HEK293 (cell line): ENCODE data around the gene PSMC4.

Experiments
- CTCF ChIA-PET: fragments of 350-600 bp; formaldehyde crosslinking; extraction: SDS; loops from one replicate; lab custom pipeline; 2021; ENCODE audit warnings: antibody characterized with exemption; lab: Yijun Ruan, JAX
- POLR2A ChIA-PET: fragments of 300-600 bp; formaldehyde crosslinking; extraction: SDS; loops from one replicate; lab custom pipeline; 2020; ENCODE audit warnings: antibody characterized with exemption, inconsistent platforms; lab: Yijun Ruan, JAX
- H3K27ac ChIP-seq: fragments of 200-500 bp; sonication (Bioruptor generic); 2 replicates; pipeline ENCODE4 v1.5.1; 2014; ENCODE audit warnings: low read depth, low read length, control low read depth, inconsistent platforms; ENCODE audit errors: extremely low read depth
- H3K36me3 ChIP-seq, 2 experiments: fragments of 200-500 bp in 1 of 2; sonication (Bioruptor generic) in 1 of 2; 1 replicate in 1 of 2; 2 replicates in 1 of 2; pipeline ENCODE4 v1.5.1; 2014 to 2017; ENCODE audit warnings: inconsistent platforms in 2 of 2, low read length in 2 of 2; ENCODE audit not compliant: control insufficient read depth in 2 of 2, insufficient read depth in 1 of 2
- H3K4me1 ChIP-seq: fragments of 200-500 bp; sonication (Bioruptor generic); 2 replicates; pipeline ENCODE4 v1.5.1; 2014; ENCODE audit warnings: mild to moderate bottlenecking, low read length, inconsistent platforms; ENCODE audit not compliant: control insufficient read depth, insufficient read depth
- H3K4me3 ChIP-seq: 2 replicates; pipeline ENCODE4 v1.5.1; 2011; ENCODE audit warnings: low read depth, mild to moderate bottlenecking, control low read depth, low read length, moderate library complexity
- H3K9me3 ChIP-seq: fragments of 200-500 bp; sonication (Bioruptor generic); 2 replicates; pipeline ENCODE4 v1.5.1; 2014; ENCODE audit warnings: low read depth, low read length, inconsistent platforms; ENCODE audit not compliant: control insufficient read depth, insufficient read depth
- BCL11A ChIP-seq: fragments of 450-650 bp; formaldehyde crosslinking; IDR thresholded peaks from 2 replicates; pipeline ENCODE4 v1.5.1; 2016; ENCODE audit warnings: low read depth, missing biosample characterization, missing genetic modification characterization
- SCRT1 ChIP-seq: fragments of 450-650 bp; formaldehyde crosslinking; IDR thresholded peaks from 2 replicates; pipeline ENCODE4 v1.5.1; 2016; ENCODE audit warnings: missing biosample characterization, missing genetic modification characterization, borderline replicate concordance
- SETDB1 ChIP-seq: IDR thresholded peaks from one replicate; pipeline ENCODE4 v1.6.1; 2017; ENCODE audit warnings: mild to moderate bottlenecking, low read length, moderate library complexity, mixed read lengths; ENCODE audit not compliant: insufficient read length
- WT1 ChIP-seq: fragments of 450-650 bp; formaldehyde crosslinking; IDR thresholded peaks from 2 replicates; pipeline ENCODE4 v1.5.1; 2016; ENCODE audit warnings: missing biosample characterization, missing genetic modification characterization
- ZFP69B ChIP-seq: fragments of 450-650 bp; formaldehyde crosslinking; IDR thresholded peaks from 2 replicates; pipeline ENCODE4 v1.5.1; 2016; ENCODE audit warnings: missing biosample characterization, missing genetic modification characterization
- ZNF121 ChIP-seq: fragments of 450-650 bp; formaldehyde crosslinking; IDR thresholded peaks from 2 replicates; pipeline ENCODE4 v1.5.1; 2016; ENCODE audit warnings: missing biosample characterization, missing genetic modification characterization
- ZNF157 ChIP-seq: fragments of 450-650 bp; formaldehyde crosslinking; IDR thresholded peaks from 2 replicates; pipeline ENCODE4 v1.5.1; 2016; ENCODE audit warnings: missing biosample characterization, missing genetic modification characterization
- ZNF510 ChIP-seq: fragments of 450-650 bp; formaldehyde crosslinking; IDR thresholded peaks from 2 replicates; pipeline ENCODE4 v1.5.1; 2018; ENCODE audit warnings: mild to moderate bottlenecking, missing genetic modification characterization, missing biosample characterization; ENCODE audit not compliant: insufficient replicate concordance
- ZNF530 ChIP-seq: fragments of 450-650 bp; formaldehyde crosslinking; IDR thresholded peaks from 2 replicates; pipeline ENCODE4 v1.5.1; 2016; ENCODE audit warnings: low read depth, missing biosample characterization, missing genetic modification characterization
- ZNF654 ChIP-seq: fragments of 450-650 bp; formaldehyde crosslinking; IDR thresholded peaks from 2 replicates; pipeline ENCODE4 v1.5.1; 2016; ENCODE audit warnings: low read depth, missing biosample characterization, missing genetic modification characterization
- ZNF670 ChIP-seq: fragments of 450-650 bp; formaldehyde crosslinking; IDR thresholded peaks from 2 replicates; pipeline ENCODE4 v1.5.1; 2016; ENCODE audit warnings: missing biosample characterization, missing genetic modification characterization, low read depth
- ZNF830 ChIP-seq: fragments of 450-650 bp; IDR thresholded peaks from 2 replicates; pipeline ENCODE4 v1.5.0; 2018; ENCODE audit warnings: missing biosample characterization, missing genetic modification characterization, low read depth, mild to moderate bottlenecking, moderate library complexity
- TF ChIP-seq, protein P1 (sequence below): fragments of 450-650 bp; formaldehyde crosslinking; IDR thresholded peaks from 2 replicates; pipeline ENCODE4 v1.5.1; 2016; ENCODE audit warnings: missing biosample characterization, missing genetic modification characterization
- TF ChIP-seq, protein P2 (sequence below): fragments of 450-650 bp; formaldehyde crosslinking; IDR thresholded peaks from 2 replicates; pipeline ENCODE4 v1.5.1; 2016; ENCODE audit warnings: missing biosample characterization, missing genetic modification characterization

The PSMC4 gene

DNA sequence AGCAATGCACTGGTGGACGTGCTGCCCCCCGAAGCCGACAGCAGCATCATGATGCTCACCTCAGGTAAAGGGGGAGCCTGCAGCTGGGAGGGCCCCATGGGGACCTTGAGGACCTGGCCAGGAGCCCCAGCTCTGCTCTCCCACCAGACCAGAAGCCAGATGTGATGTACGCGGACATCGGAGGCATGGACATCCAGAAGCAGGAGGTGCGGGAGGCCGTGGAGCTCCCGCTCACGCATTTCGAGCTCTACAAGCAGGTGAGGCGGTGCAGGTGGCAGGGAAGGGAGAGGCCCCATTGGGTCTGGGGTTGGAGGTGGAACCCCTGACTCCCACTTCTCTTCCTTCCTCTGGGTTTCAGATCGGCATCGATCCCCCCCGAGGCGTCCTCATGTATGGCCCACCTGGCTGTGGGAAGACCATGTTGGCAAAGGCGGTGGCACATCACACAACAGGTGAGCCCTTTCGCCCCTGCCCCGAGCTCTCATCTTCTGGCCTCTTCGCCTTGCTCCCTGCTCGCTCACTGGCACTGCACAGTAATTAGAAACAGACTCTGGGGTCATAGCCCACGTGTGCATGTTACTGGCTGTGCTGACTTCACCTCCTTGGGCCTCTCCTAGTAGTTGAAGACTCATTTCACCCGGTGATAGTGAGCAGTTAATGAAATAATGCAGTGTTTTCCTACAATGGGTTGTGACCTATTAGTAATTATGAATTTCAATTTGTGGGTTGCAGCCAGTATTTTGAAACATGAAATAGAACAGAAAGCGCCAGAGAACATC is 3.6 kb downstream of the PSMC4 start (continued):
- TF ChIP-seq, protein P1, sequence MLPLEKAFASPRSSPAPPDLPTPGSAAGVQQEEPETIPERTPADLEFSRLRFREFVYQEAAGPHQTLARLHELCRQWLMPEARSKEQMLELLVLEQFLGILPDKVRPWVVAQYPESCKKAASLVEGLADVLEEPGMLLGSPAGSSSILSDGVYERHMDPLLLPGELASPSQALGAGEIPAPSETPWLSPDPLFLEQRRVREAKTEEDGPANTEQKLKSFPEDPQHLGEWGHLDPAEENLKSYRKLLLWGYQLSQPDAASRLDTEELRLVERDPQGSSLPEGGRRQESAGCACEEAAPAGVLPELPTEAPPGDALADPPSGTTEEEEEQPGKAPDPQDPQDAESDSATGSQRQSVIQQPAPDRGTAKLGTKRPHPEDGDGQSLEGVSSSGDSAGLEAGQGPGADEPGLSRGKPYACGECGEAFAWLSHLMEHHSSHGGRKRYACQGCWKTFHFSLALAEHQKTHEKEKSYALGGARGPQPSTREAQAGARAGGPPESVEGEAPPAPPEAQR (tag by site-specific recombination): no peak
- TF ChIP-seq, all 188 proteins: peak for 0

DNA sequence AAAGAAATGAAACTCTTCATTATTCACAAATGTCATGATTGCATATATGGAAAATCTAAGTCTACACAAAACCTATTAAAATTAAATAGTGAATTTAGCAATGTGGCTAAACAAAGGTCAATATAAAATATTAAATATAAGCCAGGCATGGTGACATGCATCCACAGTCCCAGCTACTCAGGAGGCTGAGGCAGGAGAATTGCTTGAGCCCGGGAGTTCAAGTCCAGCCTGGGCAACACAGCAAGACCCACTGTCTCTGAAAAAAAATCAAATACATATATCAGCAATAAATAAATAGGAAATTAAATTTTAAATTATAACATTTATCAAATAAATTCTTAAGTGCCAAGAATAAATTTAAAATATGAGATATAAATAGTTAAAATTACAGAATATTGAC is 11.9 kb downstream of the PSMC4 start:
- H3K4me3 ChIP-seq: no peak overlapping the region
- TF ChIP-seq ZNF670 (tag by site-specific recombination) (no peak), WT1 (tag by site-specific recombination) (no peak), SETDB1 (no peak), BCL11A (no peak), ZNF121 (peak; percentile 80)
- no peak overlapping the region for H3K27ac ChIP-seq
- H3K36me3 ChIP-seq: peaks cover 60 to 69% of the 10 kb centered on the region in 2 experiments
- H3K9me3 ChIP-seq: peaks cover 31% of the 10 kb centered on the region
- H3K4me1 ChIP-seq: no peaks in the 10 kb centered on the region
- POLR2A ChIA-PET: interaction anchor here (4.1 kb wide), 1 partner anchor 13 kb away, joined by 20 read pairs; the partner anchor contains the start of gene PSMC4
- CTCF ChIA-PET: no interaction called here

DNA sequence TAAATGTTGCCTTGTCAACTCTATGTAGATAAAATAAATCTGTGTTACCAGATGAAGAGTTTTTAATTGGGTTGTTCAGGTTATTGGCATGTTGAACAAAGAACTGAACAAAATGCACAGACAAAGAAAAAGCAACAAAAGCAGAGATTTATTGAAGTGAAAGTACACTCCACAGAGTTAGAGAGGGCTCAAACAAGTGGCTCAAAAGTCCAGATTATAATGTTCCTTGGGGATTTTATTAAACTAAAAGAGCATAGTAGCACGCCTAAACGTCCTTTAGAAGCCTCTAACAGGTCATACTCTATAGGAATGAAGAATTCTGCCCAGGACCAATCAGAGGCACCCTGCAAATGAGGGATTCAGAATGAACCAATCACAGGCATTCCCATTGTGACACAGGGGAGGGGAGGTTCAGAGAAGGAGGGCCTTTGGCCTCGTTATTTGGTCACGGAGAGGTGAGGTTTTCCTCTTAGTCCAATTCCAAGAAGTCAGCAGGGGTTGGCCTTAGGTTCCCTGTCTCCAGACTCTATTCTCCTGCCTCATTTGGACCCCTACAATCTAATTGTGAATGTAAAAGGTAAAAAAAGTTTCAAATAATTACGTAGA is 12.8 kb downstream of the PSMC4 start:
- H3K27ac ChIP-seq: no peak overlapping the region
- TF ChIP-seq ZNF654 (tag by site-specific recombination) (no peak), ZNF530 (no peak), ZNF830 (no peak), ZFP69B (no peak), ZNF157 (tag by site-specific recombination) (no peak), ZNF510 (tag by site-specific recombination) (no peak), SCRT1 (tag by site-specific recombination) (no peak)
- TF ChIP-seq, protein P2, sequence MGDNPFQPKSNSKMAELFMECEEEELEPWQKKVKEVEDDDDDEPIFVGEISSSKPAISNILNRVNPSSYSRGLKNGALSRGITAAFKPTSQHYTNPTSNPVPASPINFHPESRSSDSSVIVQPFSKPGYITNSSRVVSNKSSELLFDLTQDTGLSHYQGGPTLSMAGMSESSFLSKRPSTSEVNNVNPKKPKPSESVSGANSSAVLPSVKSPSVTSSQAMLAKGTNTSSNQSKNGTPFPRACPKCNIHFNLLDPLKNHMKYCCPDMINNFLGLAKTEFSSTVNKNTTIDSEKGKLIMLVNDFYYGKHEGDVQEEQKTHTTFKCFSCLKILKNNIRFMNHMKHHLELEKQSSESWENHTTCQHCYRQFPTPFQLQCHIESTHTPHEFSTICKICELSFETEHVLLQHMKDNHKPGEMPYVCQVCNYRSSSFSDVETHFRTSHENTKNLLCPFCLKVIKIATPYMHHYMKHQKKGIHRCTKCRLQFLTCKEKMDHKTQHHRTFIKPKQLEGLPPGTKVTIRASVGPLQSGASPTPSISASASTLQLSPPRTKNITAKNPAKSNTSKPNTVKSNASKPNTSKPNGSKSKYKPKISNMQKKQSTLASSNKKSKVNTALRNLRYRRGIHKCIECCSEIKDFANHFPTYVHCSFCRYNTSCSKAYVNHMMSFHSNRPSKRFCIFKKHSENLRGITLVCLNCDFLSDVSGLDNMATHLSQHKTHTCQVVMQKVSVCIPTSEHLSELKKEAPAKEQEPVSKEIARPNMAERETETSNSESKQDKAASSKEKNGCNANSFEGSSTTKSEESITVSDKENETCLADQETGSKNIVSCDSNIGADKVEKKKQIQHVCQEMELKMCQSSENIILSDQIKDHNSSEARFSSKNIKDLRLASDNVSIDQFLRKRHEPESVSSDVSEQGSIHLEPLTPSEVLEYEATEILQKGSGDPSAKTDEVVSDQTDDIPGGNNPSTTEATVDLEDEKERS (tag by site-specific recombination): no peak
- POLR2A ChIA-PET: interaction anchor here (0.7 to 4.1 kb wide), 2 partner anchors 14 to 17 kb away, joined by 4 to 20 read pairs; partner anchors contain the start of gene PSMC4
- no peaks in the 10 kb centered on the region for H3K4me1 ChIP-seq
- peaks cover 31% of the 10 kb centered on the region for H3K9me3 ChIP-seq
- CTCF ChIA-PET: interaction anchor here (0.7 to 1.0 kb wide), 2 partner anchors 13 to 14 kb away, joined by 3 read pairs; partner anchors contain the start of gene PSMC4
- H3K4me3 ChIP-seq: no peak overlapping the region
- peaks cover 51 to 60% of the 10 kb centered on the region in 2 experiments for H3K36me3 ChIP-seq
